Neural crest cell (in vitro differentiated cells): ENCODE data around the gene ZNF175. TPM values are rescaled to one million over a fixed set of nuclear protein-coding genes. Genes with fewer than 3 reads are reported as not detected.

ENCODE experiments used
- DNase-seq: peaks from one replicate; pipeline ENCODE4 v3.0.0; 2021; ENCODE audit warnings: low read depth, mixed read lengths, low spot score
- H3K27ac Mint-ChIP-seq: one replicate; pipeline ENCODE4 v1.8.0; 2021; ENCODE audit warnings: mild to moderate bottlenecking, mixed read lengths; ENCODE audit not compliant: unreplicated experiment
- H3K27me3 Mint-ChIP-seq: 2 replicates; pipeline ENCODE4 v1.8.0; 2021; ENCODE audit warnings: low read depth, mild to moderate bottlenecking, mixed read lengths
- H3K36me3 Mint-ChIP-seq: 2 replicates; pipeline ENCODE4 v1.8.0; 2021; ENCODE audit warnings: low read depth, mild to moderate bottlenecking, mixed read lengths
- H3K4me1 Mint-ChIP-seq: 2 replicates; pipeline ENCODE4 v1.8.0; 2021; ENCODE audit warnings: mixed read lengths
- H3K4me3 Mint-ChIP-seq: one replicate; pipeline ENCODE4 v1.8.0; 2021; ENCODE audit warnings: mild to moderate bottlenecking, mixed read lengths
- H3K9me3 Mint-ChIP-seq: 2 replicates; pipeline ENCODE4 v1.8.0; 2021; ENCODE audit warnings: mixed read lengths
- CTCF ChIP-seq: fragments of 200-600 bp; sonication (generic); conservative IDR thresholded peaks from 2 replicates; pipeline ENCODE4 v1.5.0; 2021; ENCODE audit warnings: antibody characterized with exemption, mild to moderate bottlenecking
- total RNA-seq: library from RNA; stranded (reverse); gene quantifications from 2 replicates; pipeline ENCODE4 v1.2.1, GENCODE V29; 2021

Gene ZNF175
- total RNA-seq, 1 donor from 2014 or later = 12.9 TPM

DNA sequence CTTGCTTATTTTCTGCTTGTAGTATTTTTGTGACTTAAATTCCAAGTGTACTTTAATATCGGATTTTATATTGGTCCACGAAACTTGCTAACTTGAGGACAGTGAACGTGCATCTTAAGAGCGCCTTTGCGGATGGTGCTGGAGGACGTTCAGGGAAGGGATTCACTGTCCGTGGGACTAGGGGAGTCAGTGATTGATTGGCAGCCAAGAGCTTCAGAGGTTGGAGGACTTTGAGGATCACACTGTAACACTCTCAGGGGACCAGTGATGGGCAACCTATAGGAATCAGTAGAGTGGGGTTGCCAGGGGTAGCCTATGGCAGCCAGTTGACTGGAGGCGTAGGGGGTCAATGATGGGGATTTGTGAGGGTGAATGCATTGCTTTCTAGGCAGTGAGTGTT is 516 bp downstream of the ZNF175 start:
- peaks cover 17% of the 10 kb centered on the region for H3K4me1 Mint-ChIP-seq
- no peaks in the 10 kb centered on the region for H3K36me3 Mint-ChIP-seq
- no peak for TF ChIP-seq CTCF
- peaks cover 41% of the 10 kb centered on the region for H3K27me3 Mint-ChIP-seq
- H3K4me3 Mint-ChIP-seq = peak overlapping the region; percentile 98
- no peak overlapping the region for H3K27ac Mint-ChIP-seq
- peaks cover 3% of the 10 kb centered on the region for H3K9me3 Mint-ChIP-seq
- no peak for DNase-seq

- H3K4me3 Mint-ChIP-seq = peak overlapping the region; percentile 98
- H3K36me3 Mint-ChIP-seq = no peaks in the 10 kb centered on the region
- no peak for DNase-seq
- peaks cover 3% of the 10 kb centered on the region for H3K9me3 Mint-ChIP-seq
- peaks cover 17% of the 10 kb centered on the region for H3K4me1 Mint-ChIP-seq
- H3K27me3 Mint-ChIP-seq = peaks cover 32% of the 10 kb centered on the region
- no peak for TF ChIP-seq CTCF
- no peak overlapping the region for H3K27ac Mint-ChIP-seq
These were observed 1.3 kb downstream of the ZNF175 start for GRCh38 chr19:51572410-51572809.

- Mint-ChIP-seq H3K9me3 (peaks cover 3% of the 10 kb centered on the region), H3K4me1 (peaks cover 17% of the 10 kb centered on the region), H3K27me3 (peaks cover 27% of the 10 kb centered on the region), H3K27ac (no peak overlapping the region), H3K36me3 (no peaks in the 10 kb centered on the region), H3K4me3 (no peak overlapping the region)
- TF ChIP-seq CTCF = no peak
- no peak for DNase-seq
These were observed 1.8 kb downstream of the ZNF175 start for GRCh38 chr19:51572908-51573307.

DNA sequence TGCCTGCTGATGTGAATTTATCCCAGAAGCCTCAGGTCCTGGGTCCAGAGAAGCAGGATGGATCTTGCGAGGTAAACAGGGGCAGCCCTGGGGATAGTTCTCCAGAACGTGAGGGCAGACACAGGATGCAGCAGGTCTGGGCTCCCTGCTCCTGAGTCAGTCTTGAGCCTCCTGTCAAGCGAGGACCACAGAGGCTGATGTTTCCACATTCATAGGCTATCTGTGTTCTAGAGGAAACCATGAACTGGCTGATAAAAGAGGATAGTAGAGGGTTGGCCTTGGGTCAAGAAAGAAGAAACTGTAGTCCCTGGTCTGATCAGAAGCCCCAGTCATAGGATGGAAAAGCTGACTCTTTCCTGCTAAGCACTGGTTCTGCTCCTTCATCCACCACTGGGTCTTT is 2.2 kb downstream of the ZNF175 start:
- peaks cover 3% of the 10 kb centered on the region for H3K9me3 Mint-ChIP-seq
- H3K4me3 Mint-ChIP-seq = peak overlapping the region; percentile 47
- peaks cover 23% of the 10 kb centered on the region for H3K27me3 Mint-ChIP-seq
- H3K4me1 Mint-ChIP-seq = peaks cover 17% of the 10 kb centered on the region
- no peak for TF ChIP-seq CTCF
- no peaks in the 10 kb centered on the region for H3K36me3 Mint-ChIP-seq
- no peak overlapping the region for H3K27ac Mint-ChIP-seq
- no peak for DNase-seq

DNA sequence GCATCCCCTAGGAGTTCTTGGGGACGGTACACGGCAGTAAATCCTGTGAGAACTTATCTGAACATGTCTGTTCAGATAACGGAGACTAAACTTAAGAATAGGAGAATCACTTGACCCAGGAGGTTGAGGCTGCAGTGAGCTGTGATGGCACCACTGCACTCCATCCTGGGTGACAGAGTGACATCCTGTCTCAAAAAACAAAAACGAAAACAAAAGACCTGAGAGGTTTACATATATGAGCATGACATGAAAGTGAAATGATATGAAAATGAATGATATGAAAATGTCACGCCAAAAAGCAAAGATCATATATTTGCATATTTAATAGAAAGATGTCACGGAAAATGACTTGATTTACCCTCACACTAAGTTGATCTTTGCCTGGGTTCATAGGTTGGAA is 5.8 kb downstream of the ZNF175 start:
- peaks cover 6% of the 10 kb centered on the region for H3K4me1 Mint-ChIP-seq
- TF ChIP-seq CTCF = no peak
- H3K27ac Mint-ChIP-seq = no peak overlapping the region
- no peak overlapping the region for H3K4me3 Mint-ChIP-seq
- no peaks in the 10 kb centered on the region for H3K27me3 Mint-ChIP-seq
- DNase-seq = no peak
- peaks cover 8% of the 10 kb centered on the region for H3K36me3 Mint-ChIP-seq
- no peaks in the 10 kb centered on the region for H3K9me3 Mint-ChIP-seq
